Measurements from ENCODE around the gene NEU2.

Gene NEU2

DNA sequence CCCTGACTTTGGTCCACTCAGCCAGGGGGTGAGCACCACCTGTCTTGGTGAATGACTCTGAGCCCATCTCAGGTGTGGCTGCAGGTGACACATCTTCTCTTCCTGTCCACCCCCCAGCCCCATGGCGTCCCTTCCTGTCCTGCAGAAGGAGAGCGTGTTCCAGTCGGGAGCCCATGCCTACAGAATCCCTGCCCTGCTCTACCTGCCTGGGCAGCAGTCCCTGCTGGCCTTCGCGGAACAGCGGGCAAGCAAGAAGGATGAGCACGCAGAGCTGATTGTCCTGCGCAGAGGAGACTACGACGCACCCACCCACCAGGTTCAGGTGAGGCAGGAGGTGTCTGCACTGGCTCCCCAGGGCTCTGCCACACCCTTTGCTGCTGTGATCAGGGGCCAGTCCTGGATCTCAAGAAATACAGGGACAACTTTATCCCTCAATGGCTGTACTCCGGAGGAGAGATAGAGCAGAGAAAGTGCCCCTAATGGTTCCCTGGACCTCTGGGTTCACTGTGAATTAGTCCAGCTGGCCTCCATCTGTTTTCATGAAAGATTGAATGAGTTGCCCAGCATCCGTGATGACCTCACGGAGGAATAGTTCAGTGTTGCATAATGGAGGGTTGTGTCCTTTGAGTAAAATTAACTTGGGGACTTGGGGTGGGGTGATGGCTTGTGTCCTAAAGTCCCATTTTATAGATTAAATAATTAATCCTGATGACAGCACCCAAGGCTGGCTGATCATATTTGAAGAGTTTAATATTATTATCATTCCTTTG lies at the start of gene NEU2:
TSS of gene NEU2 (plus strand) at position 122 of the 770 bp plus-strand sequence. CDS start at position 122, 0 bp downstream.
- DNase-seq (ENCODE audit: low read depth) = no peak

- DNase-seq (ENCODE audit: low read depth) = no peak
Observed at GRCh38 chr2:232982926-232983668, 49.4 kb upstream of the NEU2 start.

- no peak for DNase-seq (ENCODE audit: low read depth)
Observed at GRCh38 chr2:232983669-232984140, 48.8 kb upstream of the NEU2 start.

- no peak for DNase-seq (ENCODE audit: low read depth)
Observed at GRCh38 chr2:232984451-232985207, 47.8 kb upstream of the NEU2 start.

- DNase-seq (ENCODE audit: low read depth) = no peak
Observed at GRCh38 chr2:232986155-232986554, 46.3 kb upstream of the NEU2 start.

DNA sequence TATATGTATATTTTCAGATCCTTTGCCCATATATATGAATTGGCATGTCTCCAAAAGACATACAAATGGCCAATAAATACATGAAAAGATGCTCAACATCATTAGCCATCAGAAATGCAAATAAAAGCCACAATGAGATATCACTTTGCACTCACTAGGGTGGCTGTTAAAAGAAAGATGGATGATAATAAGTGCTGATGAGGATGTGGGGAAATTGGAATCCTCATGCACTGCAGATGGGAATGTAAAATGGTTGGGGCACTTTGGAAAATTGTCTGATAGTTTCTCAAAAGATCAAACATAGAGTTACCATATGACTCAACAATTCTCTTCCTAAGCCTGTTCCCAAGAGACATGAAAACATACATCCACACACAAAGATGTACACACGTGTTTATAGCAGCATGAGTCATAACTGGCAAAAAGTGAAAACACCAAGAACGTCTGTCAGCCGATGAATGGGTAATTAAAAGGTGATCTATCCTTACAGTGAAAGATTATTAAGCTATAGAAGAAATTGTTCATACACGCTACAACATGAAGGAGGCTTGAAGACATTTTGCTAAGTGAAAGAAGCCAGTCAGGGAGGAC lies 39.1 kb upstream of the NEU2 start:
- DNase-seq (ENCODE audit: low read depth) = no peak

- no peak for DNase-seq (ENCODE audit: low read depth)
Observed at GRCh38 chr2:232994446-232994845, 38.0 kb upstream of the NEU2 start.

DNA sequence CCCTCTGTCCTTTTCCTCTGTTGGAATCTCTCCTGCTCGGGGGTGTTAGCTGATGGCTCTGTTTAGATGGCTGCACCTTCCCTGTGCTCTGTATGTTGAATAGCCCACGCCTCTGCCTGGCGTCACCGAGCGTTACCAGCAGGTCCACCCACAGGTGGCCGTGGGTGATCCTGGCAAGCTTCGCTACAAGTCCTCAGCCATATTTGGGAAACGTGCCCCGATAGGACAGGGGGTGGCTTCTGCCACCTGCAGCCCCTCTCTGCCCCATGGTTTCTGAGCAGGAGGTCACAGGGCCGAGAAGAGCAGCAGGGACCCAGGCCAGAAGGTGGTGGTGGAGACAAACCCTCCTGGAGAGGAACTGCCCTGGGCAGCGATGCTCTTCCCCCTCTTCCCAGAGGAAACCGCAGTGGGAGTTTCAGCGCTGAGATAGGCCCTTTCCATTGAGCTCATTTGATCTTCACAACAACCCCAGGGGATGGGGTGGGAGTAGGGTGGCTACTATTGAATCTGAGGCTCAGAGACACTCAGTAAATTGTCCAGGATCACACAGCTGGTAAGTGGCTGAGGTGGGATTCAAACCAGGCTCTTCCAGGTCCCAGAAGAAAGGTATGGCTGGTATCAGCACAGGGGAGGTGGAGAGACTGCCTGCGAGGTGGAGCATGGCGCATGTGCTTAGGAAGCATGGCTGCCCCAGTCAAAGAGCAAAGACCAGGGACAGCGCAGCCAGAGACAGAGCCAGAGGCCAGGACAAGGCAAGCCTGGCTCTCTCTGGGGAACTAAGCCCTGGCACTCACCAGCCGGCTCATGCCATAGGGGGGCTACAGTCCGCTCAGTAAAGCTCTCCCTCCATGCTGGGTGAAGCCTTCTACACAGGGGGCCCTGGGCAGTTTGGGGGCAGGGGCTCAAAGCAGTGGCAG lies 34.5 kb upstream of the NEU2 start:
- no peak for DNase-seq (ENCODE audit: low read depth)

DNA sequence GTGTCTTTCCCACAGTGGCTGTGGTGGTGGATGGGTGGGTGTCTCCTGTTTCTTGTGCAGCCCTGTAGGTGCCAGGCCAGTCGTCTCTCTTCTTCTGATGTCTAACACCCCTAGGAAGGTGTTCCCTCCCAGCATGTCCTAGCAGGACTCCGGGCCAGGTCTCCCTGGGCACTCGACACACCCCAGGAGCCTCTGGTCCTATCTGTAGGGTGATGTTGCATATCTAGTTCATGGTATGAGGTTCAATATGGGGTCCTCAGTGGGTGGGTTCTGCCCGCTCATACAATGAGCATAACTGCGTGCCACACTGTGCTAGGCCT lies 33.8 kb upstream of the NEU2 start:
- no peak for DNase-seq (ENCODE audit: low read depth)

DNA sequence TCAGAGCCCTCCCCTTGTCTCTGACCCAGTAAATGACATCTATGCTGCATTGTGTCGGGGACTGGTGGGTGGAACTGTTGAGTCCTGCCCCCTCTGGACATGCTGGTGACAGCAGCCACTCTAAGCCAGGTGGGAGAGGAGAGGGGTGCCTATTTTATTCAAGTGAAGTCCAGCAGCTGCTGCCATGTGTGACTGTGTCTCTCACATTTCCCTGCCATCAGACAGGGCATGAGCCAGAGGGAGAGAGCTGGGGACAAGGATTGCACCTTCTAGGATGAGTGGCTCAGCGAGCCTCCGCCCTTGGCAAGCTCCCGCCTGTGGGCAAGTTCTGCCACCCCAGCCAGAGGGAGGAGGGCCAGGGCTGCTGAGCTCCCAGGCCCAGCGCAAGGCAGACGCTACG lies 33.1 kb upstream of the NEU2 start:
- DNase-seq (ENCODE audit: low read depth) = no peak

- no peak for DNase-seq (ENCODE audit: low read depth)
Observed at GRCh38 chr2:233000886-233001750, 31.4 kb upstream of the NEU2 start.

DNA sequence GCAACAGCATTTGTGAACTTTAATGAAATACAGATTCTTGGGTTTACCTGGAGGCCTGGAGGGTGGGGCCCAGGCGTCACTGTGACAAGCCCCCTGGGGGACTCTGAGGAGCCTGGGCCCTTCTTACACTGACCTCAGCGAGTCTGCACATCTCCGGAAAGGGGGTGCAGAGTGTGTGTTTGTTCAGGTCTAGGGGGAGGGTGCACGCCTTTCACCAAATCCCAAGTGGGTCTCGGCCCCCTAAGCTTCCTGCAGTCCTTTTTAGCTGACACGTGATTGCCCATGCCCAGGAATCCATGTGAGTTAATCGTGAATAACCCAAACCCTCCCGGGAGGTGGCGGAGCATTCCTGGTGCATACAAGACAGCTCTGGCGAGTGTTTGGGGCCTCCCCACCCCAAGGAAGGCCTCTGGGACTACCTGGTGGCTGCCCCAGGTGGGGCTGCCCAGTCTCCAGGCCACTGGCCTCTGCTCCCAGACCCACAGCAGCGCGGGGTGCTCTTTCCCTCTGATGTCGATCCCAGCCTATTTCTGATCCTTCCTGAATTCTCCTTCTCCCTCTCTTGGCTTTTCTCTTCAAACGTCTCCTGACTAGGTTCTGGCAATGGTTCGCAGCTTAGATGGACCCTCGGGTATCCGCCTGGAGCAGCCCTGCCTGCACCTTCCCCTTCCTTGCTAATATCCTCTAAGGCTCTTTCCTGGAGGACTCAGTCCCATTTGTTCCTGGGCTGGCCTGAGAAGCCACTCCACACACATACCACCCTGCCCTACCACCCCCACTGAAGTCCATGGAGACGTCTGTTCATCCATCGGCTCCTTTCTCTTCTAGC lies 29.4 kb upstream of the NEU2 start:
- DNase-seq (ENCODE audit: low read depth) = no peak

DNA sequence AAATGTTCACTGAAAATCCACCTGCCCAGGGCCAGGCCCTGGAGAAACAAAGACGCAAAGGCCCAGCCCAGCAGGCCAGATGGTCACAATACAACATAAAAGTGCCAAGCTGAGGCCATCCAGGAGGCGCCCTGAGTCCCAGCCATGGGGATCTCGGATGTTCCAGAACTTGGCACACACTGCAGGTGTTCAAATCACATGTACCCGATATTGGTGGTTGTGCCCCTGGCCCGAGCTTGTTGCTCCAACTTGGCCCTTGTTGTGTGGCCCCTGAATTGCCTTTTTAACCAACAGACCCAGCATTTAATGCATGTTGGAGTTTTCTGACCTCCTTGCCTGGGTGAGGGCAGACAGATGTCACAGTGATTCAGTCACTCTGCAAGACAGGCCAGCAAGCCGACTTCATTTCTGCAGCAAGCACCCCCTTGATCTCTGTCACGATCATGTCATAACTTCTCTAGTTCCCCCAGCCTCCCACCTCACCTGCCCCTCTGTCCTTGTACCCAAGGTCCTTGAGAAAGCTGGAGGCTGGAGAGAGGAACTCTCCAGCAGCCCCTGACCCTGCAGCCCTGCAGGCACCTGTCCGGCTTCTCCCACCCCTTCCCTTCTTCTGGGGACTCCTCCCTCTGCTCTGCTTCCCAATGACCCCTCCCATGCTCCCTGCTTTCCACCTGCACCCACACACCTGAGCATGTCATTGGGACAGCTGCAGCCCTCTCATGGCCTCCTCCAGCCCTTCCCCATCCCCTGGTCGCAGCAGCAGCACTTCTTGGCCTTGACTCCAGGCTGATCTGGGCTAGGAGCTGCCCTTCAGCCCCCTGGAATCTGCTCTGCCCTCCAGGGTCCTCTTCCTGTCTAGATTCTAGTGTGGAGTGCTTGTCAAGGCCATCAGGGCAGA lies 28.6 kb upstream of the NEU2 start:
- no peak for DNase-seq (ENCODE audit: low read depth)

DNA sequence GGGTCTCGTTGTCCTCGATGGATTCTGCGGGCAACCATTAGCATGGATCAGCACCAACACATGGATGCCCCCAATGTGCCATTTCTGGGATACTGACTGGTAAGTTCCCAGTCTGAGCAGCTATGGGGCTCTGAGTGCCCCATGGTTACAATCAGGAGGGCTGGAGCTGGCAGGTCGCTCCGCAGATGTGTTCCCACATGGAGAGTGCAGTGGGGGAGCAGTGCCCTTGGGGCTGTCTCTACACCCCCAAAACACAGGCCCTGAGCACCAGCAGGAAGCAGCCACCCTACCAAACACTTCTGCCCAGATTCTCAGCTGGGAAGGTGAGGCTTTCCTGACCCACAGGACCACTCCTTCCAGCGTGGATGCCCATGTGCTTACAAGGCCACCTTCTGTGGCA lies 27.4 kb upstream of the NEU2 start:
- no peak for DNase-seq (ENCODE audit: low read depth)

DNA sequence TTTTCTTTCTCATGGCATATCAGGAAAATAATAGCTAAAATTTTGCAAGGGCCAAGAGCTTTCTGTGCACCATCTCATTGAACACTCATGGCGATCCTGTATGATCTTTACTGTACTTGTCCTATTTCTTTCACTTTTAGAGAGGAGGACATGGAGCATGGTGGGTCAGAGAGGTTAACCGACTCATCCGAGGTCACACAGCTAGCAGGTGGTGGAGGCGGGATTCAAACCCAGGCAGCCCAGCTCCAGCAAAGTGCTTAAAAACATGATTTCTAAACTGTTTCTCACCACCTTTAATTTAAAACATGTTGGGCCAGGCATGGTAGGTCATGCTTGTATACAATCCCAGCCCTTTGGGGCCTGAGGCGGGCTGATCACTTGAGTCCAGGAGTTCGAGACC lies 25.8 kb upstream of the NEU2 start:
- no peak for DNase-seq (ENCODE audit: low read depth)

DNA sequence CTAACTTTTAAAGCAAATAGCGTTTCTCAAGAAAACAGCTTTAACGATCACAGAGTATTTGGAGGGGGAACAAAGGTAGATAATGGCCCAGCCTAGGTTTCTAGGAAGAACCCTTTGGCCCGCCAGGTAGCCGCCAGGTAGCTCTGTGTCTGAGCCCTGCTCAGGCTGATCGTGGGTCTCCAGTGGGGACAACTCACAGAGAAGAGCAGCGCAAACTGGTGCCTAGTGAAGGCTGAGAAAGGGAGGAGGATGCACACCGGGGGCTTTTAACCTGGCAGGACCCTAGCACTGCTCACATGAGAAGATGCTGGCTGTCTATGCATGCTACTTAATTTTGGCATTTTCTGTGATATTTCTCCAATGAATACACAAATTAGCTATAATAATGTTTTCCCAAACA lies 25.2 kb upstream of the NEU2 start:
- DNase-seq (ENCODE audit: low read depth) = no peak

DNA sequence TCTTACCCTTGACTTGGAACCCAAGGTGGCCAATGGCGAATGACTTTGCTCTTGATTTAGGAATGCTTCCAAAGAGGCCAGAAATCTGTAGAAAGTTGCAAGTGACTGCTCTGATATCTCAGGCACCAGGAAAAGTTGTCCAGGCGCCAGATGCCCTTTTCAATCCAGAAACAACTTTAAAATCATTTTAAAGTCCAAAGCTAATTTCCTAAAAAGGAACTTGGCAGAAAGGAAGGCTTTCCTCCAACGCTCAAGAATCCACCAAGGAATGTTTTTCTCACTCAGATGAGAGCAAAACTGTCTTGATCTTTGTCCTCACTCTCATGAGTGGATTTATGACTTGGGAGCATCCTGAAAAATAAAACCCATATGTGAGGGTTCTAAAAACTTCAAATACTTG lies 24.7 kb upstream of the NEU2 start:
- no peak for DNase-seq (ENCODE audit: low read depth)

GRCh38 chr2:233009661-233010060 lies 22.8 kb upstream of the NEU2 start:
- DNase-seq (ENCODE audit: low read depth) = no peak

All from activated T-helper 9 cell treated with anti-CD3 and anti-CD28 coated beads, Interleukin-2, amount 50 U/mL, for 16 hours (primary cell).